Fibroblast of villous mesenchyme (primary cell): ENCODE results near the gene MT1HL1. TPM values are rescaled to one million over a fixed set of nuclear protein-coding genes. Genes with fewer than 3 reads are reported as not detected.

Source experiments
- DNase-seq: peaks from one replicate; pipeline ENCODE4 v3.0.0-alpha.2; 2010; ENCODE audit warnings: low read depth
- H3K4me3 ChIP-seq: 2 replicates; pipeline ENCODE4 v1.5.1; 2011; ENCODE audit warnings: low read depth, mild to moderate bottlenecking, low read length
- CTCF ChIP-seq: IDR thresholded peaks from 2 replicates; pipeline ENCODE4 v1.5.1; 2012; ENCODE audit warnings: low read depth, mild to moderate bottlenecking, low read length; ENCODE audit not compliant: insufficient read depth
- total RNA-seq: library from RNA; depleted of rRNA; stranded (reverse); fragments of >200 nt; gene quantifications from 2 replicates; pipeline ENCODE4 v1.2.3, GENCODE V29; 2012

The MT1HL1 gene
- total RNA-seq: not detected in 2 replicates

- no peak for DNase-seq
- H3K4me3 ChIP-seq: no peak within 1 kb of the TSS
- no peak for TF ChIP-seq CTCF
These were observed at the start of gene MT1HL1 for GRCh38 chr1:237004116-237004515. Gene MT1HL1 (minus strand): TSS chr1:237004441. CDS start chr1:237004372, 69 bp downstream.

GRCh38 chr1:237050915-237051314, 46.7 kb upstream of the MT1HL1 start:
- TF ChIP-seq CTCF: no peak
- DNase-seq: no peak
- no peak overlapping the region for H3K4me3 ChIP-seq

GRCh38 chr1:237050185-237050584, 45.9 kb upstream of the MT1HL1 start:
- no peak for DNase-seq
- no peak overlapping the region for H3K4me3 ChIP-seq
- no peak for TF ChIP-seq CTCF

GRCh38 chr1:237048803-237049202, 44.6 kb upstream of the MT1HL1 start:
- TF ChIP-seq CTCF: no peak
- no peak for DNase-seq
- no peak overlapping the region for H3K4me3 ChIP-seq

- DNase-seq: no peak
- no peak overlapping the region for H3K4me3 ChIP-seq
- no peak for TF ChIP-seq CTCF
These were observed 41.2 kb upstream of the MT1HL1 start for GRCh38 chr1:237045278-237046016.

- no peak overlapping the region for H3K4me3 ChIP-seq
- DNase-seq: no peak
- no peak for TF ChIP-seq CTCF
These were observed 39.8 kb upstream of the MT1HL1 start for GRCh38 chr1:237043846-237044636.
